Measurements from ENCODE around the gene CHST12. TPM values are rescaled to one million over a fixed set of nuclear protein-coding genes. Genes with fewer than 3 reads are reported as not detected.
A peak's percentile ranks its signal among the peaks of the same experiment; 100 is the strongest.

The CHST12 gene
- total and polyA plus RNA-seq, 2 experiments from 2014 or later: 7.2 to 21.5 TPM

GRCh38 chr7:2438775-2439174 is 35.4 kb downstream of the CHST12 start:
- peaks cover 15% of the 10 kb centered on the region for H3K4me1 ChIP-seq (ENCODE audit: insufficient read depth)
- H3K4me3 ChIP-seq: no peak overlapping the region
- no peaks in the 10 kb centered on the region for H4K20me1 ChIP-seq (ENCODE audit: insufficient read depth, poor library complexity, severe bottlenecking)

GRCh38 chr7:2440608-2441245 is 37.3 kb downstream of the CHST12 start:
- Histone ChIP-seq H3K9me3 (ENCODE audit: low read depth) (no peaks in the 10 kb centered on the region), H3K9me2 (replicated peaks; ENCODE audit: insufficient read depth) (no peaks in the 10 kb centered on the region), H3K27me3 (no peaks in the 10 kb centered on the region), H3K27ac (peak overlapping the region; percentile 92), H3K4me1 (ENCODE audit: insufficient read depth) (peaks cover 15% of the 10 kb centered on the region), H3K4me3 (no peak overlapping the region), H3K4me2 (peak overlapping the region; percentile 30), H4K20me1 (ENCODE audit: insufficient read depth, poor library complexity, severe bottlenecking) (no peaks in the 10 kb centered on the region), H3K79me2 (no peaks in the 10 kb centered on the region), H3K36me3 (replicated peaks; ENCODE audit: insufficient read depth, low read depth) (no peaks in the 10 kb centered on the region), H2AFZ (no peak overlapping the region)
- no peak for TF ChIP-seq CTCF (IDR thresholded peaks at IDR 0.05; ENCODE audit: poor library complexity)
- TF ChIP-seq EZH2phosphoT487 (IDR thresholded peaks at IDR 0.05; ENCODE audit: low read depth, severe bottlenecking, unreplicated experiment): no peak
- TF ChIP-seq EZH2 (IDR thresholded peaks at IDR 0.05; ENCODE audit: borderline replicate concordance): no peak
- DNase-seq (ENCODE audit: low spot score): peak; percentile 82
- WGBS (ENCODE audit: low lambda C conversion rate, missing lambda C conversion rate): 50% methylated on average over 21 of the region's 21 CpGs

More at GRCh38 chr7:2438775-2439174, 35.4 kb downstream of the CHST12 start:
- Histone ChIP-seq H3K36me3 (replicated peaks; ENCODE audit: insufficient read depth, low read depth) (no peaks in the 10 kb centered on the region), H3K9me2 (replicated peaks; ENCODE audit: insufficient read depth) (no peaks in the 10 kb centered on the region), H3K4me2 (no peak overlapping the region), H3K27me3 (no peaks in the 10 kb centered on the region), H3K27ac (no peak overlapping the region), H3K79me2 (no peaks in the 10 kb centered on the region), H2AFZ (no peak overlapping the region), H3K9me3 (ENCODE audit: low read depth) (no peaks in the 10 kb centered on the region)
- 86% methylated on average over 8 of the region's 13 CpGs for whole genome bisulfite sequencing (ENCODE audit: low lambda C conversion rate, missing lambda C conversion rate)
- no peak for DNase-seq (ENCODE audit: low spot score)
- no peak for TF ChIP-seq EZH2phosphoT487 (IDR thresholded peaks at IDR 0.05; ENCODE audit: low read depth, severe bottlenecking, unreplicated experiment)
- no peak for TF ChIP-seq CTCF (IDR thresholded peaks at IDR 0.05; ENCODE audit: poor library complexity)
- no peak for TF ChIP-seq EZH2 (IDR thresholded peaks at IDR 0.05; ENCODE audit: borderline replicate concordance)

DNA sequence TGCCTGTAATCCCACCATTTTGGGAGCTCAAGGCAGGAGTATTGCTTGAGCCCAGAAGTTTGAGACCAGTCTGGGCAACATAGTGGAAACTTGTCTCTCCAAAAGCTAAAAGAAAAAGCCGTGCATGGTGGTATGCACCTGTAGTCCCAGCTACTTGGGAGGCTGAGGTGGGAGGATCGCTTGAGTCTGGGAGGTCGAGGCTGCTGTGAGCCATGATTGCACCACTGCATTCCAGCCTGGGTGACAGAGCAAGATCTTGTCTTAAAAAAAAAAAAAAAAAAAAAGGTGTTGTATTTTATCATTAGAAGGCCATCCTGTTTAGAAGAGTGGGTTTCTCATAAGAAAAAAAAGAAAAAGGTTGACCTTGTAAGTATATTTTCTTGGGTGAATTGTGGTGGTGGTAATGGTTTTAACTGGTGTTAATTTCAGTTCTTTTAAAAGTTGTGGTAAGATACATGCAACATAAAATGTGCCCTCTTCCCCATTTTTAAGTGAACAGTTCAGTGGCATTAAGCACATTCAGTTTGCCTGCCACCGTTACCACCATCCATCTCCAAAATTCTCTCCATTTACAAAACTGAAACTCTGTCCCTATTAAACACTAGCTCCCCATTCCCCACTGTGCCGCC is 38.1 kb downstream of the CHST12 start:
- TF ChIP-seq EZH2 (IDR thresholded peaks at IDR 0.05; ENCODE audit: borderline replicate concordance) (no peak), CTCF (IDR thresholded peaks at IDR 0.05; ENCODE audit: poor library complexity) (no peak), EZH2phosphoT487 (IDR thresholded peaks at IDR 0.05; ENCODE audit: low read depth, severe bottlenecking, unreplicated experiment) (no peak)
- Histone ChIP-seq H3K9me2 (replicated peaks; ENCODE audit: insufficient read depth) (no peaks in the 10 kb centered on the region), H3K27ac (peak overlapping the region; percentile 92), H3K36me3 (replicated peaks; ENCODE audit: insufficient read depth, low read depth) (no peaks in the 10 kb centered on the region), H4K20me1 (ENCODE audit: insufficient read depth, poor library complexity, severe bottlenecking) (no peaks in the 10 kb centered on the region), H3K27me3 (no peaks in the 10 kb centered on the region), H3K4me2 (peak overlapping the region; percentile 30), H3K9me3 (ENCODE audit: low read depth) (no peaks in the 10 kb centered on the region), H3K4me3 (no peak overlapping the region), H3K4me1 (ENCODE audit: insufficient read depth) (peaks cover 15% of the 10 kb centered on the region), H3K79me2 (no peaks in the 10 kb centered on the region), H2AFZ (no peak overlapping the region)
- no peak for DNase-seq (ENCODE audit: low spot score)
- WGBS (ENCODE audit: low lambda C conversion rate, missing lambda C conversion rate): 92% methylated on average over 5 of the region's 5 CpGs

Measured in hepatocyte (in vitro differentiated cells).